A673 (cell line): ENCODE data around the gene ARSD. TPM values are rescaled to one million over a fixed set of nuclear protein-coding genes. Genes with fewer than 3 reads are reported as not detected.

Source experiments
- BruUV-seq: library from RNA; stranded (reverse); fragments of 400-500 nt; replicated peaks from 2 replicates; lab custom pipeline; 2021; lab: Mats Ljungman, UMichigan
- CTCF ChIA-PET: fragments of 300-600 bp; sonication (Branson Sonifier 250); formaldehyde crosslinking; loops from one replicate; lab custom pipeline; 2022; ENCODE audit warnings: antibody characterized with exemption; lab: Charles Lee
- POLR2A ChIA-PET: fragments of 300-600 bp; sonication (Branson Sonifier 250); formaldehyde crosslinking; loops from one replicate; lab custom pipeline; 2022; ENCODE audit warnings: antibody characterized with exemption; ENCODE audit not compliant: low non-redundant PET; lab: Charles Lee
- DNase-seq: peaks from one replicate; pipeline ENCODE4 v3.0.0-alpha.2; 2015; ENCODE audit warnings: low spot score
- H3K27ac ChIP-seq: fragments of 200-600 bp; sonication (generic); 2 replicates; pipeline ENCODE4 v1.5.1; 2016; ENCODE audit warnings: mixed run types, low read depth, mild to moderate bottlenecking, mixed read lengths, antibody characterized with exemption, low read length; ENCODE audit not compliant: poor library complexity, severe bottlenecking
- H3K27me3 ChIP-seq: fragments of 200-600 bp; sonication (generic); replicated peaks from 2 replicates; pipeline ENCODE4 v1.6.1; 2017; ENCODE audit warnings: mixed run types, low read depth, mild to moderate bottlenecking, mixed read lengths, antibody characterized with exemption, low read length; ENCODE audit not compliant: insufficient read depth, poor library complexity
- H3K36me3 ChIP-seq: fragments of 200-600 bp; sonication (generic); 2 replicates; pipeline ENCODE4 v1.6.1; 2016; ENCODE audit warnings: mixed run types, mild to moderate bottlenecking, mixed read lengths, antibody characterized with exemption, low read length; ENCODE audit not compliant: insufficient read depth, poor library complexity, severe bottlenecking
- H3K4me1 ChIP-seq: fragments of 200-600 bp; sonication (generic); 2 replicates; pipeline ENCODE4 v1.6.1; 2017; ENCODE audit warnings: mixed run types, mild to moderate bottlenecking, mixed read lengths, antibody characterized with exemption, low read length; ENCODE audit not compliant: insufficient read depth, poor library complexity, severe bottlenecking
- H3K4me3 ChIP-seq: fragments of 200-600 bp; sonication (generic); 2 replicates; pipeline ENCODE4 v1.5.1; 2016; ENCODE audit warnings: low read depth, mixed run types, mild to moderate bottlenecking, mixed read lengths, low read length; ENCODE audit not compliant: poor library complexity, severe bottlenecking
- H3K9me3 ChIP-seq: fragments of 200-600 bp; sonication (generic); 2 replicates; pipeline ENCODE4 v1.6.1; 2016; ENCODE audit warnings: mixed run types, low read depth, mild to moderate bottlenecking, mixed read lengths, antibody characterized with exemption, low read length; ENCODE audit not compliant: poor library complexity, severe bottlenecking
- EZH2 ChIP-seq: fragments of 200-600 bp; sonication (generic); IDR thresholded peaks from 2 replicates; pipeline ENCODE4 v1.6.1; 2017; ENCODE audit warnings: borderline replicate concordance, low read depth, mild to moderate bottlenecking, mixed read lengths, antibody characterized with exemption, low read length; ENCODE audit not compliant: poor library complexity, severe bottlenecking
- intact Hi-C: fragments of 100-400 bp; cut with micrococcal nuclease; formaldehyde crosslinking; loops from one replicate; pipeline ENCODE4 v1.10.0; 2022; ENCODE audit not compliant: unreplicated experiment
- total RNA-seq: library from RNA; stranded (reverse); gene quantifications from 2 replicates; pipeline ENCODE4 v1.2.3, GENCODE V29; 2021
- TF ChIP-seq, protein P1 (sequence below): fragments of 300-800, 200-600 bp; sonication (generic); conservative IDR thresholded peaks from 2 replicates; pipeline ENCODE4 v1.5.1; 2017; ENCODE audit warnings: low read depth, mild to moderate bottlenecking, antibody characterized with exemption, low read length, moderate library complexity, mixed read lengths

Gene ARSD
- total RNA-seq, 1 experiment from 2014 or later: 1.2 TPM

DNA sequence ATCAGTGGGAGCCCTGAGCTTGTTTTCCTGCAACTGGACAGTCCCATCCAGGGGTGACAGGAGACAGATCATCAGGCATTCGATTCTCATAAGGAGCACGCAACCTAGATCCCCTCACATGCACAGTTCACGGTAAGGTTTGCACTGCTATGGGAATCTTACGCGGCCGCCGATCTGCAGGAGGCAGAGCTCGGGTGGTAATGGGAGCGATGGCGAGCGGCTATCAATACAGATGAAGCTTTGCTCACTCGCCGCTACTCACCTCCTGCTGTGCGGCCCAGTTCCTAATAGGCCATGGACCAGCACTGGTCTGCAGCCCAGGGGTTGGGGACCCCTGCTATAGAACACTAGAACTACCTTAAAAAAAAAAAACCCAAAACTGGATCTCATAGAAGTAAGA, 45.4 kb downstream of the ARSD start:
- no peaks in the 10 kb centered on the region for H3K27me3 ChIP-seq
- no peak overlapping the region for H3K27ac ChIP-seq
- DNase-seq: no peak
- no TSS peak for BruUV-seq
- intact Hi-C loops: loop anchor here (10.0 kb wide), 1 partner anchor 751 kb away; no protein-coding TSS in a partner anchor
- no peak for TF ChIP-seq EZH2
- TF ChIP-seq, protein P1, sequence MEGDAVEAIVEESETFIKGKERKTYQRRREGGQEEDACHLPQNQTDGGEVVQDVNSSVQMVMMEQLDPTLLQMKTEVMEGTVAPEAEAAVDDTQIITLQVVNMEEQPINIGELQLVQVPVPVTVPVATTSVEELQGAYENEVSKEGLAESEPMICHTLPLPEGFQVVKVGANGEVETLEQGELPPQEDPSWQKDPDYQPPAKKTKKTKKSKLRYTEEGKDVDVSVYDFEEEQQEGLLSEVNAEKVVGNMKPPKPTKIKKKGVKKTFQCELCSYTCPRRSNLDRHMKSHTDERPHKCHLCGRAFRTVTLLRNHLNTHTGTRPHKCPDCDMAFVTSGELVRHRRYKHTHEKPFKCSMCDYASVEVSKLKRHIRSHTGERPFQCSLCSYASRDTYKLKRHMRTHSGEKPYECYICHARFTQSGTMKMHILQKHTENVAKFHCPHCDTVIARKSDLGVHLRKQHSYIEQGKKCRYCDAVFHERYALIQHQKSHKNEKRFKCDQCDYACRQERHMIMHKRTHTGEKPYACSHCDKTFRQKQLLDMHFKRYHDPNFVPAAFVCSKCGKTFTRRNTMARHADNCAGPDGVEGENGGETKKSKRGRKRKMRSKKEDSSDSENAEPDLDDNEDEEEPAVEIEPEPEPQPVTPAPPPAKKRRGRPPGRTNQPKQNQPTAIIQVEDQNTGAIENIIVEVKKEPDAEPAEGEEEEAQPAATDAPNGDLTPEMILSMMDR: no peak
- ChIA-PET POLR2A (no interaction called here), CTCF (no interaction called here)
- no peak overlapping the region for H3K4me3 ChIP-seq
- peaks cover 6% of the 10 kb centered on the region for H3K4me1 ChIP-seq
- H3K9me3 ChIP-seq: no peaks in the 10 kb centered on the region
- H3K36me3 ChIP-seq: no peaks in the 10 kb centered on the region

DNA sequence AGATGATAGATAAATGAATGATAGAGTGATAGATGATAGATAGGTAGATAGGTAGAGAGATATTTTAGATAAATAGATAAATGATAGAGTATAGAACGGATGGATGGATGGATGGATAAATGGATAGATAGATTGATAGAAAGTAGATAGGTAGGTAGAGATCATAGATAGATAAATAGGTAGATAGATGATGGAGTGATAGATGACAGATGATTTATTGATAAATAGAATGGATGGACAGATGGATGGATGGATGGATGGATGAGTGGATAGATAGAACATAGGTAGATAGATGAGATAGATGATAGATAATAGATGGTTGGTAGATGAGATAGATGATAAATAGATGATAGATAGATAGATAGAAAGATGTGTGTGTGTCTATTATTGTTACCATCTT, 49.5 kb downstream of the ARSD start:
- CTCF ChIA-PET: no interaction called here
- Histone ChIP-seq H3K27ac (no peak overlapping the region), H3K27me3 (no peaks in the 10 kb centered on the region), H3K4me3 (no peak overlapping the region), H3K9me3 (no peaks in the 10 kb centered on the region), H3K36me3 (no peaks in the 10 kb centered on the region), H3K4me1 (no peaks in the 10 kb centered on the region)
- no peak for TF ChIP-seq EZH2
- TF ChIP-seq, protein P1: no peak
- POLR2A ChIA-PET: no interaction called here
- no peak for DNase-seq
- BruUV-seq: no TSS peak
- intact Hi-C loops: loop anchor here (10.0 kb wide), 1 partner anchor 755 kb away; no protein-coding TSS in a partner anchor

DNA sequence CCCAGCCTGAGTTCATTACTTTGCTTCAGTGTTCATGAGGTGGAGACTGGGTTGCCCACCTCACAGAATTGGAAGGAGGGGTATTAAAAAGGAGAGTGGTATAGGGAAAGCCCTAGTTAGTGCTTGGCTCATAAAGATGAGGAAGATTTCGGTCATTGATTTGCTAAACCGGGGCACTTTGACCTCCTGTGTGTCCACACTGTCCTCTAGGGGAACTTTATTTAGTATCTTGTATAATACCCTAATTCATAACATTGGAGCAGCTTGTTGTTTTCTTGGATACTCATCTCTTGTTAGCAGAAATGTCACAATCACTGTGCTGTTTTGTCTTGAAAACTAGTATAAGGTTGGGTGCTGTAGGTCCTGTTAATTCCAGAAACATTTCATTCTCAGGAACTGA, 50.6 kb downstream of the ARSD start:
- no TSS peak for BruUV-seq
- POLR2A ChIA-PET: no interaction called here
- H3K27me3 ChIP-seq: no peaks in the 10 kb centered on the region
- intact Hi-C loops: no loop called here
- no peak overlapping the region for H3K27ac ChIP-seq
- H3K36me3 ChIP-seq: no peaks in the 10 kb centered on the region
- TF ChIP-seq, protein P1: no peak
- no peak for TF ChIP-seq EZH2
- CTCF ChIA-PET: no interaction called here
- no peak for DNase-seq
- no peaks in the 10 kb centered on the region for H3K9me3 ChIP-seq
- no peak overlapping the region for H3K4me3 ChIP-seq
- H3K4me1 ChIP-seq: no peaks in the 10 kb centered on the region
